HCT116 (cell line): ENCODE measurements around the gene CRHR2. TPM values are rescaled to one million over a fixed set of nuclear protein-coding genes. Genes with fewer than 3 reads are reported as not detected.

ENCODE experiments used
- ATAC-seq: fragments of 200-7000 bp; cut with Tn5 transposase; 2 replicates; pipeline ENCODE4 v1.9.1; 2020; ENCODE audit warnings: mild to moderate bottlenecking, moderate library complexity
- BruUV-seq: library from RNA; stranded (reverse); fragments of 400-500 nt; replicated peaks from 2 replicates; lab custom pipeline; 2021; lab: Mats Ljungman, UMichigan
- CTCF ChIA-PET: fragments of 300-600 bp; sonication (Branson Sonifier 250); formaldehyde crosslinking; loops from one replicate; lab custom pipeline; 2021; ENCODE audit warnings: antibody characterized with exemption; lab: Charles Lee
- POLR2A ChIA-PET: fragments of 300-600, 350-600 bp; sonication (Branson Sonifier 250); formaldehyde crosslinking; loops from one replicate; lab custom pipeline; 2021; ENCODE audit warnings: antibody characterized with exemption; lab: Charles Lee
- RAD21 ChIA-PET, 2 experiments: fragments of 300-600 bp; sonication (Branson Sonifier 250); formaldehyde crosslinking; loops; one replicate each; lab custom pipeline; 2023; ENCODE audit warnings: low total read pairs in 2 of 2; ENCODE audit not compliant: uncharacterized antibody in 2 of 2, unreplicated experiment in 2 of 2, low non-redundant PET in 1 of 2; lab: Charles Lee
- DNase-seq: peaks from one replicate; pipeline ENCODE4 v3.0.0-alpha.2; 2010; ENCODE audit warnings: low read depth, low spot score
- H2AFZ ChIP-seq: fragments of 200-600 bp; shearing (Covaris generic), sonication (generic); 2 replicates; pipeline ENCODE4 v1.6.1; 2017; ENCODE audit warnings: low read depth, mixed run types, mixed read lengths, antibody characterized with exemption, low read length; ENCODE audit not compliant: poor library complexity, severe bottlenecking
- H3K27ac ChIP-seq: 2 replicates; pipeline ENCODE4 v1.5.1; 2012; ENCODE audit warnings: low read depth, low read length
- H3K27me3 ChIP-seq: fragments of 200-600 bp; sonication (generic); 2 replicates; pipeline ENCODE4 v1.6.1; 2016; ENCODE audit warnings: mixed run types, low read length, mixed read lengths; ENCODE audit not compliant: insufficient read depth
- H3K36me3 ChIP-seq, 2 experiments: fragments of 200-500 bp in 1 of 2; fragments of 200-600 bp in 1 of 2; sonication (Bioruptor generic) in 1 of 2; sonication (generic) in 1 of 2; 2 replicates each; pipeline versions ENCODE4 v1.5.1 to v1.6.1; 2014 to 2016; ENCODE audit warnings: low read length in 2 of 2, inconsistent platforms in 1 of 2, mixed read lengths in 1 of 2, mixed run types in 1 of 2; ENCODE audit not compliant: insufficient read depth in 2 of 2, control insufficient read depth in 1 of 2
- H3K4me1 ChIP-seq, 2 experiments: fragments of 200-600 bp in 1 of 2; sonication (generic) in 1 of 2; 2 replicates each; pipeline versions ENCODE4 v1.5.1 to v1.6.1; 2012 to 2017; ENCODE audit warnings: low read length in 2 of 2, inconsistent platforms in 1 of 2, mild to moderate bottlenecking in 1 of 2, mixed read lengths in 1 of 2, mixed run types in 1 of 2, moderate library complexity in 1 of 2; ENCODE audit not compliant: insufficient read depth in 2 of 2, control insufficient read depth in 1 of 2
- H3K4me2 ChIP-seq: fragments of 200-600 bp; sonication (generic); 2 replicates; pipeline ENCODE4 v1.6.1; 2017; ENCODE audit warnings: mixed run types, low read length, mixed read lengths
- H3K4me3 ChIP-seq, 2 experiments: fragments of 200-600 bp in 1 of 2; sonication (generic) in 1 of 2; replicated peaks in 1 of 2; 2 replicates each; pipeline ENCODE4 v1.5.1; 2011 to 2016; ENCODE audit warnings: low read length in 2 of 2, control low read depth in 1 of 2, low read depth in 1 of 2, mild to moderate bottlenecking in 1 of 2, mixed read lengths in 1 of 2, mixed run types in 1 of 2
- H3K79me2 ChIP-seq: fragments of 200-600 bp; sonication (generic); 2 replicates; pipeline ENCODE4 v1.6.1; 2017; ENCODE audit warnings: mild to moderate bottlenecking, mixed run types, low read length, moderate library complexity, mixed read lengths; ENCODE audit not compliant: insufficient read depth
- H3K9ac ChIP-seq: fragments of 200-600 bp; sonication (generic); 2 replicates; pipeline ENCODE4 v1.6.1; 2016; ENCODE audit warnings: low read length, mixed read lengths
- H3K9me2 ChIP-seq: fragments of 200-600 bp; sonication (generic), shearing (Covaris generic); 2 replicates; pipeline ENCODE4 v1.6.1; 2017; ENCODE audit warnings: mixed run types, mild to moderate bottlenecking, moderate library complexity; ENCODE audit not compliant: insufficient read depth
- H3K9me3 ChIP-seq, 2 experiments: fragments of 200-500 bp in 1 of 2; fragments of 200-600 bp in 1 of 2; sonication (Bioruptor generic) in 1 of 2; sonication (generic) in 1 of 2; 2 replicates each; pipeline ENCODE4 v1.6.1; 2014 to 2017; ENCODE audit warnings: low read length in 2 of 2, mixed read lengths in 2 of 2, inconsistent platforms in 1 of 2, low read depth in 1 of 2, mild to moderate bottlenecking in 1 of 2, mixed run types in 1 of 2, moderate library complexity in 1 of 2; ENCODE audit not compliant: control insufficient read depth in 1 of 2, insufficient read depth in 1 of 2
- H4K20me1 ChIP-seq: fragments of 200-600 bp; sonication (generic), shearing (Covaris generic); 2 replicates; pipeline ENCODE4 v1.6.1; 2017; ENCODE audit warnings: mixed run types, mild to moderate bottlenecking, moderate library complexity; ENCODE audit not compliant: insufficient read depth
- ATF3 ChIP-seq: IDR thresholded peaks from 2 replicates; pipeline ENCODE4 v1.6.1; 2012
- CEBPB ChIP-seq: IDR thresholded peaks from 2 replicates; pipeline ENCODE4 v1.6.1; 2012; ENCODE audit warnings: low read depth
- ELF1 ChIP-seq: IDR thresholded peaks from 2 replicates; pipeline ENCODE4 v1.6.1; 2012; ENCODE audit warnings: low read depth, borderline replicate concordance
- EZH2phosphoT487 ChIP-seq: fragments of 200-600 bp; IDR thresholded peaks from 2 replicates; pipeline ENCODE4 v1.6.1; 2018; ENCODE audit warnings: antibody characterized with exemption, borderline replicate concordance
- FOSL1 ChIP-seq: IDR thresholded peaks from 2 replicates; pipeline ENCODE4 v1.6.1; 2012; ENCODE audit warnings: low read depth
- JUND ChIP-seq: IDR thresholded peaks from 2 replicates; pipeline ENCODE4 v1.6.1; 2012
- REST ChIP-seq: IDR thresholded peaks from 2 replicates; pipeline ENCODE4 v1.6.1; 2012; ENCODE audit warnings: low read depth
- SRF ChIP-seq: IDR thresholded peaks from 2 replicates; pipeline ENCODE4 v1.6.1; 2012; ENCODE audit warnings: low read depth
- TCF7L2 ChIP-seq: IDR thresholded peaks from 2 replicates; pipeline ENCODE4 v1.7.0; 2011; ENCODE audit warnings: borderline replicate concordance, inconsistent platforms; ENCODE audit not compliant: insufficient read depth, insufficient read length; ENCODE audit errors: extremely low read depth
- YY1 ChIP-seq: IDR thresholded peaks from 2 replicates; pipeline ENCODE4 v1.6.1; 2011; ENCODE audit warnings: low read length, low read depth, moderate library complexity, mild to moderate bottlenecking; ENCODE audit not compliant: insufficient replicate concordance; ENCODE audit errors: extremely low read depth
- ZBTB33 ChIP-seq: IDR thresholded peaks from 2 replicates; pipeline ENCODE4 v1.6.1; 2011; ENCODE audit warnings: mild to moderate bottlenecking, low read length, moderate library complexity; ENCODE audit not compliant: insufficient replicate concordance; ENCODE audit errors: extremely low read depth
- ZFX ChIP-seq: fragments of 450-650 bp; IDR thresholded peaks from 2 replicates; pipeline ENCODE4 v1.6.1; 2017
- intact Hi-C: fragments of 100-400 bp; cut with micrococcal nuclease; formaldehyde crosslinking; loops from 2 replicates; pipeline ENCODE4 v1.10.0; 2022
- total RNA-seq: library from RNA; stranded (reverse); gene quantifications from one replicate; pipeline ENCODE4 v1.2.1, GENCODE V29; 2021; ENCODE audit not compliant: unreplicated experiment

The CRHR2 gene
- total RNA-seq, 1 experiment from 2014 or later, result not detected

- CTCF ChIA-PET, result no interaction called here
- no peak for DNase-seq
Measured at GRCh38 chr7:30668102-30668501, 14.2 kb downstream of the CRHR2 start.

More at GRCh38 chr7:30668102-30668501, 14.2 kb downstream of the CRHR2 start:
- Histone ChIP-seq H3K27ac (no peak overlapping the region), H3K9me2 (no peaks in the 10 kb centered on the region), H3K36me3 (no peaks in the 10 kb centered on the region), H2AFZ (no peak overlapping the region), H3K79me2 (no peaks in the 10 kb centered on the region), H3K4me1 (no peaks in the 10 kb centered on the region), H3K4me3 (no peak overlapping the region), H3K9me3 (no peaks in the 10 kb centered on the region), H3K9ac (no peak overlapping the region), H3K4me2 (no peak overlapping the region), H4K20me1 (no peaks in the 10 kb centered on the region), H3K27me3 (peaks cover 10% of the 10 kb centered on the region; the same call in 1 of the 2 replicates)
- TF ChIP-seq ZBTB33, result no peak
- no peak for TF ChIP-seq JUND
- no peak for TF ChIP-seq CEBPB
- TF ChIP-seq ATF3, result no peak
- TF ChIP-seq EZH2phosphoT487, result no peak
- no peak for TF ChIP-seq ZFX
- no peak for TF ChIP-seq YY1
- TF ChIP-seq SRF, result no peak
- no peak for TF ChIP-seq FOSL1
- no peak for TF ChIP-seq ELF1
- TF ChIP-seq REST, result no peak
- TF ChIP-seq TCF7L2, result no peak
- BruUV-seq, result no TSS peak
- POLR2A ChIA-PET, result no interaction called here
- no peak for ATAC-seq
- RAD21 ChIA-PET, result no interaction called here
- intact Hi-C loops, result no loop called here
